ENCODE measurements around the gene DDX19B. TPM values are rescaled to one million over a fixed set of nuclear protein-coding genes. Genes with fewer than 3 reads are reported as not detected.
"Not testable (repeated sequence)": the region's sequence is repeated elsewhere in the genome, so short reads cannot be mapped to it uniquely, and the experiment has no call there.

The DDX19B gene
- total RNA-seq, 2 experiments from 2014 or later, result 32.9 to 34.8 TPM

GRCh38 chr16:70258065-70258464 is 40.9 kb upstream of the DDX19B start:
- DNase-seq, result no peak
- H3K36me3 Mint-ChIP-seq, result peaks cover 51% of the 10 kb centered on the region
- H3K27me3 Mint-ChIP-seq, result no peaks in the 10 kb centered on the region
- CTCF ChIA-PET, result interaction anchor here (0.9 to 1.2 kb wide), 2 partner anchors 10 to 15 kb away, joined by 3 read pairs; no protein-coding TSS in a partner anchor
- H3K4me1 Mint-ChIP-seq, result peaks cover 7% of the 10 kb centered on the region
- no peak overlapping the region for H3K4me3 Mint-ChIP-seq
- H3K27ac Mint-ChIP-seq, result no peak overlapping the region
- no peaks in the 10 kb centered on the region for H3K9me3 Mint-ChIP-seq (ENCODE audit: low read depth)
- no peak for ATAC-seq

DNA sequence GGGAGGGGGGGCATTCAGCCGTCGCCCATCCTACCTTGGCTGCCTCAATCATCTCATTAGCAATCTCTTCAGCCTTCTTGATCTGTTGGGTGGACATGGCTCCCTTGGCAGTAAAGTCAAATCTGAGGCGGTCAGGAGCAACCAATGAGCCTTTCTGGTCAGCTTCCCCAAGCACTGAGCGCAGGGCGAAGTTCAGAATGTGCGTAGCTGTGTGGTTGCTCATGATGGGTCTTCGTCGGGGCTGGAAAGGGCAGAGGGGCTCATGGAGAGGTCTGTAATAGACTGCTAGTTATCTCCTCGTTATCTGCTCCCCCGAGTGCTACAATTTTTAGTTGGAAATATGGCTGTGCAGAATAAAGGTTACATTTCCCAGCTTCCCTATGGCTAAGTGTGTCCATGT is 40.0 kb upstream of the DDX19B start:
- DNase-seq (no peak), ATAC-seq (no peak)
- no peaks in the 10 kb centered on the region for H3K9me3 Mint-ChIP-seq (ENCODE audit: low read depth)
- H3K4me1 Mint-ChIP-seq, result peaks cover 7% of the 10 kb centered on the region
- no peaks in the 10 kb centered on the region for H3K27me3 Mint-ChIP-seq
- peaks cover 52% of the 10 kb centered on the region for H3K36me3 Mint-ChIP-seq
- no peak overlapping the region for H3K4me3 Mint-ChIP-seq
- no peak overlapping the region for H3K27ac Mint-ChIP-seq
- CTCF ChIA-PET, result interaction anchor here (1.2 kb wide), 1 partner anchor 9 kb away, joined by 3 read pairs; no protein-coding TSS in a partner anchor

GRCh38 chr16:70259903-70260302 is 39.1 kb upstream of the DDX19B start:
- not testable (repeated sequence) for H3K9me3 Mint-ChIP-seq (ENCODE audit: low read depth); H3K4me3 Mint-ChIP-seq; DNase-seq; ATAC-seq; H3K27me3 Mint-ChIP-seq; H3K27ac Mint-ChIP-seq; H3K4me1 Mint-ChIP-seq
- CTCF ChIA-PET, result interaction anchor here (0.9 kb wide), 1 partner anchor 8 kb away, joined by 4 read pairs; the partner anchor contains the start of gene EXOSC6
- H3K36me3 Mint-ChIP-seq, result peaks cover 60% of the 10 kb centered on the region

DNA sequence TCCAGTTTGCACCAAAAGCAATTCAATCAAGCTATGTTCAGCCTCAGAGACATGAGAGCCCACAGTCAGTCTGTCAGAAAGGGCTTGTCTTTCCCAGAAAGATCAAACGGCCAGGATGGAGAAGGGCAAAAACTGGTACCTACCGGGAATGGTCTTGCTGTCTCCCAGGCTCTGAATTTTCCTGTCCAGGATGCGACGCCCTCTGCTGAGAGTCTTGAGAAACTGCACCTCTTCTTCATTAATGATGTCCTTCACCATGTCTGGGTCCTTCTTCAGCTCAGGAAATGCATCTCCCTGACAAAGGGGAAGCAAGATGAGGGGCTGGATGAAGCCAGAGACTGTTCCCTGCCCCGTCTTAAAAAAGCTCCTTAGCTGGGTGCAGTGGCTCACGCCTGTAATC is 31.5 kb upstream of the DDX19B start:
- H3K4me1 Mint-ChIP-seq, result no peaks in the 10 kb centered on the region
- H3K27ac Mint-ChIP-seq, result no peak overlapping the region
- H3K4me3 Mint-ChIP-seq, result no peak overlapping the region
- CTCF ChIA-PET, result interaction anchor here (0.8 to 3.2 kb wide), 9 partner anchors 9 to 387 kb away, joined by 3 to 26 read pairs (median 4); partner anchors contain the start of genes AARS1 and EXOSC6
- peaks cover 64% of the 10 kb centered on the region for H3K36me3 Mint-ChIP-seq
- ATAC-seq (peak; percentile 51), DNase-seq (no peak)
- no peaks in the 10 kb centered on the region for H3K27me3 Mint-ChIP-seq
- H3K9me3 Mint-ChIP-seq (ENCODE audit: low read depth), result no peaks in the 10 kb centered on the region

DNA sequence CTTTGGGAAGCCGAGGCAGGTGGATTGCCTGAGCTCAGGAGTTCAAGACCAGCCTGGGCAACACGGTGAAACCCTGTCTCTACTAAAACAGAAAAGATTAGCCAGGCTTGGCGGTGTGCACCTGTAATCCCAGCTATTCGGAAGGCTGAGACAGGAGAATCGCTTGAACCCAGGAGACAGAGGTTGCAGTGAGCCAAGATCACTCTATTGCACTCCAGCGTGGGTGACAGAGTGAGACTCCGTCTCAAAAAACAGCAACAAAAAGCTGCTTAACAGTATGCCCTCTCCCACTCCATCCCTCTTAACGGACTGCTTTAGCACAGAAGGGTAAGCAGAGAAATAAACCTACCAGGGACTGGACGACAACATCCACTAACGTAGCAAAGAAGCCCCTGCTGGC is 31.1 kb upstream of the DDX19B start:
- peaks cover 65% of the 10 kb centered on the region for H3K36me3 Mint-ChIP-seq
- not testable (repeated sequence) for H3K27ac Mint-ChIP-seq; H3K27me3 Mint-ChIP-seq; H3K9me3 Mint-ChIP-seq (ENCODE audit: low read depth); ATAC-seq; H3K4me3 Mint-ChIP-seq; DNase-seq; H3K4me1 Mint-ChIP-seq
- CTCF ChIA-PET, result interaction anchor here (1.0 to 3.2 kb wide), 7 partner anchors 10 to 113 kb away, joined by 3 to 26 read pairs (median 7); partner anchors contain the start of genes AARS1 and EXOSC6

- Mint-ChIP-seq H3K27me3 (no peaks in the 10 kb centered on the region), H3K27ac (no peak overlapping the region), H3K9me3 (ENCODE audit: low read depth) (no peaks in the 10 kb centered on the region), H3K36me3 (peaks cover 66% of the 10 kb centered on the region), H3K4me1 (no peaks in the 10 kb centered on the region), H3K4me3 (no peak overlapping the region)
- CTCF ChIA-PET, result interaction anchor here (0.6 kb wide), 1 partner anchor 17 kb away, joined by 3 read pairs; no protein-coding TSS in a partner anchor
- DNase-seq, result no peak
- no peak for ATAC-seq
Measured at GRCh38 chr16:70269471-70269870, 29.5 kb upstream of the DDX19B start.

GRCh38 chr16:70270176-70270575 is 28.8 kb upstream of the DDX19B start:
- no peaks in the 10 kb centered on the region for H3K4me1 Mint-ChIP-seq
- CTCF ChIA-PET, result interaction anchor here (1.3 kb wide), 1 partner anchor 16 kb away, joined by 3 read pairs; no protein-coding TSS in a partner anchor
- H3K27me3 Mint-ChIP-seq, result no peaks in the 10 kb centered on the region
- H3K4me3 Mint-ChIP-seq, result no peak overlapping the region
- ATAC-seq (no peak), DNase-seq (no peak)
- no peak overlapping the region for H3K27ac Mint-ChIP-seq
- no peaks in the 10 kb centered on the region for H3K9me3 Mint-ChIP-seq (ENCODE audit: low read depth)
- peaks cover 64% of the 10 kb centered on the region for H3K36me3 Mint-ChIP-seq

DNA sequence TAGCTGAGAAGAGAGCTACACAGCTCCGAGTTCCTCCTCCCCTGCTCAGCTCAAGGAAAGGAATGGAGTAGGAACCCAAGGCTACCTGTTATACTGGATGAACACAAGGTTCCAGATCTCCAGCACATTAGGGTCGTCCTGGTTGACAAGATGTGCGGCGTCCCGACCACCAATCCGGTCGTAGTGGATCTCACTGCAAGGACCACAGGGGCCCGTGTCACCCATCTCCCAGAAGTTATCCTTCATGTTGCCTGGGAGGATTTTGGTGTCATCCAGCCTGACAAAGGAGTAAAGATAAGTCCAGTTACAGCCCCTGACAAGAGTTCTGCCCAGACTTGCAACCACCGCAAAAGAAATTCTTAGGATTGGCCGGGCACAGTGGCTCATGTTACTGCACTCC is 27.3 kb upstream of the DDX19B start:
- no peak overlapping the region for H3K4me3 Mint-ChIP-seq
- peaks cover 62% of the 10 kb centered on the region for H3K36me3 Mint-ChIP-seq
- no peak for ATAC-seq
- CTCF ChIA-PET, result no interaction called here
- no peak overlapping the region for H3K27ac Mint-ChIP-seq
- H3K27me3 Mint-ChIP-seq, result no peaks in the 10 kb centered on the region
- no peaks in the 10 kb centered on the region for H3K9me3 Mint-ChIP-seq (ENCODE audit: low read depth)
- no peak for DNase-seq
- H3K4me1 Mint-ChIP-seq, result no peaks in the 10 kb centered on the region

DNA sequence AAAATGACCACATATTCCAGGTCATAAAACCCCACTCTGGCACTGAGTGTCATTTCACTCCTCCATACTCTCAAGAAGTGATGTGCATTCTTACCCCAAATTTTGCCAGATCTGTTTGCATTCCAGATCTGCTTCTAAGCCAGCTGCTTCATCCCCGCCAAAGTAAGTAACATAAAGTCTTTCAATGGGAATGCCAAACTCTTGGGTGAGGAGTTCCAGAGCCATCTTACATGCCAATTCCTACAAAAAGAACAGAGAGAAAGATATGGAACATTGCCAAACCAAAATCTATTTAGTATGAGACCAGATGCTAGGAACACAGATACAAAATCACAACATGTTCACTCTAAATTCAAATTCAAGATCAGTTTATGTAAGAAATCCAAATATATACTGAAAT is 22.6 kb upstream of the DDX19B start:
- no peaks in the 10 kb centered on the region for H3K27me3 Mint-ChIP-seq
- peaks cover 5% of the 10 kb centered on the region for H3K4me1 Mint-ChIP-seq
- H3K36me3 Mint-ChIP-seq, result peaks cover 55% of the 10 kb centered on the region
- H3K9me3 Mint-ChIP-seq (ENCODE audit: low read depth), result no peaks in the 10 kb centered on the region
- CTCF ChIA-PET, result interaction anchor here (1.6 kb wide), 1 partner anchor 11 kb away, joined by 4 read pairs; no protein-coding TSS in a partner anchor
- ATAC-seq, result no peak
- no peak overlapping the region for H3K4me3 Mint-ChIP-seq
- DNase-seq, result no peak
- H3K27ac Mint-ChIP-seq, result no peak overlapping the region

DNA sequence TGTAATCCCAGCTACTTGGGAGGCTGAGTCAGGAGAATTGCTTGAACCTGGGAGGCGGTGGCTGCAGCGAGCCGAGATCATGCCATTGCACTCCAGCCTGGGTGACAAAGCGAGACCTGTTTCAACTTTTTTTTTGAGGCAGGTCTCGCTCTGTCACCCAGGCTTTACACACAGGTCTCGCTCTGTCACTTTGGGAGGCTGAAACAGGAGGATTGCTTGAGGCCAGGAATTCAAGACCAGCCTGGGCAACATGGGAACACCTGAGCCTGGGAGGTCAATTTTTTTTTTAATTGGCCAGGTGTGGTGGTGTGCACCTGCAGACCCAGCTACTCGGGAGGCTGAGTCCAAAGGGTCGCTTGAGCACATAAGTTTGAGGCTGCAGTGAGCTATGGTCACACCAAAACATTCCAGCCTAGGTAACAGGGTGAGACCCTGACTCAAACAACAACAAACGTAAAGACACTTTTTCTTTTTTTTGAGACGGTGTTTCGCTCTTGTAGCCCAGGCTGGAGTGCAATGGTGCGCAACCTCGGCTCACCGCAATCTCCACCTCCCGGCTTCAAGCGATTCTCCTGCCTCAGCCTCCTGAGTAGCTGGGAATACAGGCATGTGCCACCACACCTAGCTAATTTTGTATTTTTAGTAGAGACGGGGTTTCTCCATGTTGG is 11.5 kb upstream of the DDX19B start:
- DNase-seq; ATAC-seq; H3K27me3 Mint-ChIP-seq; H3K9me3 Mint-ChIP-seq (ENCODE audit: low read depth): not testable (repeated sequence)
- CTCF ChIA-PET, result interaction anchor here (1.7 to 3.1 kb wide), 2 partner anchors 10 to 36 kb away, joined by 4 to 19 read pairs; partner anchors contain the start of gene EXOSC6
- H3K4me1 Mint-ChIP-seq, result peaks cover 56% of the 10 kb centered on the region
- H3K36me3 Mint-ChIP-seq, result peaks cover 27% of the 10 kb centered on the region
- H3K4me3 Mint-ChIP-seq, result peak overlapping the region; percentile 100
- H3K27ac Mint-ChIP-seq, result peak overlapping the region; percentile 100

DNA sequence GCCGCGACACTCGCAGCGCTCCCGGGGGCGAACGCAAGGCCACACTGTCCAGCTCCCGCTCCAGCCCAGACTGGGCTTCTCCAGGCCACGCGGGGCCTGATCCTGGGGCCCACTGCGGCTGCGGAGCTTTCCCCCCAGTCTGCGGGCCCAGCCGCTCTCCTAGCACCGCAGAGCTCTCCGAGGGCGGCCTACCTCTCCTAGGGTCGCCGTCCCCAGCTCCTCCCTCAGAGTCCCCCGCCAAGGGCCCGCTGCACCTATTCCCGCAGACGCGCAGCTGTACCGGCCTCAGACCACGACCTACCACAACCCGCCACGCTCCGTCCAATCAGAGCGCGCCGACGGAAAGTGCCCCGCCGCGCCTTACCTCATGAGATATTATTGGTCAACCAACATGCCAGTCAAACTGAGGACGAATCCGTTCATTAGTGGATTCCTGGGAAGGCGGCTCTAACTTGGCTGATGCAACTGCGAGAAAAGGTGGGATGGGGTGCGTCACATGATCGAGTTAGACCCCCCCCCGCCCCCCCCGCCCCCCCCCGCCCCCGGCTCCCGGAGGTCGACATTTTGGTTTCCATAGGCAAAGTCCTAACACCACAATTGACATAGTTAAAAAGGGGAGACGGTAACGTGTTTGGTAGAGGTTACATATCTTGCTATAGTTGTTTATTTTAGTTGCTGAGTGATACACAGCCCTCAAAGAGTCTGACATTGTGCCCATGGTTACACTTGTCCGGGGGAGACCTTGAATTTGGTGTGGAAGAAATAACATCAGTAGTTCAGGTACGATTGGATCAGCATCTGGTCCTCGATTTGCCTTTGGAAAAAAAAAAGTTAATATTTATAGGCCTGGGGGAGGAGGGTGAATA is 9.5 kb upstream of the DDX19B start, which contains the start of gene AARS1:
AARS1 (minus strand) TSS at position 278 of the 866 bp plus-strand sequence. CDS start 6,743 bp downstream, outside the sequence.
- ATAC-seq (peak; percentile 96), DNase-seq (peak; percentile 97)
- Mint-ChIP-seq H3K9me3 (ENCODE audit: low read depth) (no peaks in the 10 kb centered on the region), H3K4me3 (peak within 1 kb of the TSS; percentile 100), H3K27ac (peak within 1 kb of the TSS; percentile 100), H3K36me3 (peaks cover 15% of the 10 kb centered on the region), H3K27me3 (peaks cover 3% of the 10 kb centered on the region), H3K4me1 (peaks cover 41% of the 10 kb centered on the region)
- CTCF ChIA-PET, result interaction anchor here (1.1 to 3.1 kb wide), 6 partner anchors 9 to 235 kb away, joined by 3 to 19 read pairs (median 5); partner anchors contain the start of genes DDX19A and EXOSC6

DNA sequence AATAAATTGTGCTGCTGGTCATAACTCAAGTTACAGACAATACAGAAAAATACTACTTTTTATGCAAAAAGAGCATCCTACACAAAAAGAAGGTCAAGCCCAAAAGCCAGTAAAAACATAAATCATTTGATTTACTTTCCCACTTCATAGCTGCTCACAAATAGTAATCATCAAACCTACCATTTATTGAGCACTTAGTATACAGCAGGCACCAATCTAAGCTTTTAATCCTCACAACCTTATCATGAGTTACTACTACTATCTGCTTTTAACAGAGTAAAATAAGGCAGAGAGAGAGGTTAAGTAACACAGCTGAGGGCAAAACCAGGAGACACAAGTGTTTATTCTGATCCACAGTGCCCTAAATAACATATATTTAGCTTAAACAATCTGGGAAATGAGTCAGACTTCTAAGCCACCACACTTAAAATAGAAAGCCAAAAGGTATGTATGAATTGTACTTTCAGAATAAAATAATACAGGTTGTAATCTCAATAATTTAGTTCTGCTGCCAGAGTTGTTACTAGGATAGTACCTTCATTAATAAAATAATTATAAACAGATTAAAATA is 8.0 kb upstream of the DDX19B start:
- Mint-ChIP-seq H3K4me1 (peaks cover 30% of the 10 kb centered on the region), H3K4me3 (no peak overlapping the region), H3K9me3 (ENCODE audit: low read depth) (no peaks in the 10 kb centered on the region), H3K27me3 (peaks cover 3% of the 10 kb centered on the region), H3K36me3 (peaks cover 6% of the 10 kb centered on the region), H3K27ac (peak overlapping the region; percentile 58)
- ATAC-seq, result no peak
- no peak for DNase-seq
- CTCF ChIA-PET, result interaction anchor here (1.0 to 1.5 kb wide), 3 partner anchors 8 to 39 kb away, joined by 3 to 4 read pairs (median 4); partner anchors contain the start of genes DDX19B and EXOSC6

- peaks cover 25% of the 10 kb centered on the region for H3K4me1 Mint-ChIP-seq
- DNase-seq, H3K27ac Mint-ChIP-seq: not testable (repeated sequence)
Measured at GRCh38 chr16:70292148-70292547, 6.8 kb upstream of the DDX19B start.

More at GRCh38 chr16:70292148-70292547, 6.8 kb upstream of the DDX19B start:
- H3K4me3 Mint-ChIP-seq; ATAC-seq; H3K9me3 Mint-ChIP-seq (ENCODE audit: low read depth); CTCF ChIA-PET; H3K27me3 Mint-ChIP-seq; H3K36me3 Mint-ChIP-seq: not testable (repeated sequence)

Data from activated CD8-positive, alpha-beta memory T cell treated with anti-CD3 and anti-CD28 coated beads, Interleukin-2, amount 10 ng/mL, durations not matched to agents 7 days and 5 days (primary cell).